Measurements from ENCODE around the gene CENPA. TPM values are rescaled to one million over a fixed set of nuclear protein-coding genes. Genes with fewer than 3 reads are reported as not detected.

CENPA gene
- total and polyA plus RNA-seq, 12 donors = 0.20 to 4.5 (median 0.83) TPM; not detected in 4

DNA sequence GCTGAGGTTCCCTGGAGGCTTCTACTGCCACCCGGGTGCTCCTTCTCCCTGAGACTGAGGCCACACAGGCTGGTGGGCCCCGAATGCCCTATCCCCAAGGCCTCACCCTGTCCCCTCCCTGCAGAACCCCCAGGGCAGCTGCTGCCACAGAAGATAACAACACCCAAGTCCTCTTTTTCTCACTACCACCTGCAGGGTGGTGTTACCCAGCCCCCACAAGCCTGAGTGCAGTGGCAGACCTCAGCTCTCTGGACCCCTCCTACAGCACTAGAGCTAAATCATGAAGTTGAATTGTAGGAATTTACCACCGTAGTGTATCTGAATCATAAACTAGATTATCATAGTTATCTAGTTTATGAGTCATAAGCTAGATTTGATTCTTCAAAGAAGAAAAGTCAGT, 7.3 kb upstream of the CENPA start:
- 41 to 68% (median 66%) methylated on average over 1 to 3 of the region's 3 CpGs for WGBS, 4 donors
- H3K4me3 ChIP-seq = no peak overlapping the region
- peak in 1 of 7 donors; percentile 10 for DNase-seq

DNA sequence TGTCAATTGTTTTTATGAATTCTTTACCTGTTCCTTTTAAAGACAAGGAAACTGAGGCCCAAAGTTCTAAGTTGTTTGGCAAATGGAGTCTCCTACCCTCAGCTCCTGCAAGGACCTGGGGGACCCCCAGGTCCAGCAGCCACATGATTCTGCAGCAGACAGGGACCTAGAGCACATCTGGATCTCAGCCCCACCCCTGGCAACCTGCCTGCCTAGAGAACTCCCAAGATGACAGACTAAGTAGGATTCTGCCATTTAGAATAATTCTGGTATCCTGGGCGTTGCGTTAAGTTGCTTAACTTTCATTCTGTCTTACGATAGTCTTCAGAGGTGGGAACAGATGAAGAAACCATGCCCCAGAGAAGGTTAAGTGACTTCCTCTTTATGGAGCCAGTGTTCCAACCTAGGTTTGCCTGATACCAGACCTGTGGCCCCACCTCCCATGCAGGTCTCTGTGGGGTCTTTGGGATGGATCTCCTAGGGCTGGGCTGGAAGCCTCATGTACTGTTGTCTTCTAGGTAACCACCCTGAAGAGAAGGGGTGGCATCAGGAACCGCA, 5.6 kb upstream of the CENPA start:
- H3K4me3 ChIP-seq = no peak overlapping the region
- no peaks in the 10 kb centered on the region for H3K27me3 ChIP-seq
- 85 to 100% (median 88%) methylated on average over 4 of the region's 4 CpGs for WGBS, 4 donors
- no peaks in the 10 kb centered on the region for H3K9me3 ChIP-seq (replicated peaks in 1 of 3)
- intact Hi-C loops (cut with DNase I) = no loop called here
- H3K27ac ChIP-seq = no peak overlapping the region
- peak in 1 of 7 donors; percentile 12 for DNase-seq
- peaks cover 0 to 55% of the 10 kb centered on the region in 2 donors for H3K36me3 ChIP-seq (replicated peaks in 1 of 2)
- H3K4me1 ChIP-seq (replicated peaks in 1 of 2) = peaks cover 0 to 4% of the 10 kb centered on the region in 2 donors
- TF ChIP-seq, protein P1, sequence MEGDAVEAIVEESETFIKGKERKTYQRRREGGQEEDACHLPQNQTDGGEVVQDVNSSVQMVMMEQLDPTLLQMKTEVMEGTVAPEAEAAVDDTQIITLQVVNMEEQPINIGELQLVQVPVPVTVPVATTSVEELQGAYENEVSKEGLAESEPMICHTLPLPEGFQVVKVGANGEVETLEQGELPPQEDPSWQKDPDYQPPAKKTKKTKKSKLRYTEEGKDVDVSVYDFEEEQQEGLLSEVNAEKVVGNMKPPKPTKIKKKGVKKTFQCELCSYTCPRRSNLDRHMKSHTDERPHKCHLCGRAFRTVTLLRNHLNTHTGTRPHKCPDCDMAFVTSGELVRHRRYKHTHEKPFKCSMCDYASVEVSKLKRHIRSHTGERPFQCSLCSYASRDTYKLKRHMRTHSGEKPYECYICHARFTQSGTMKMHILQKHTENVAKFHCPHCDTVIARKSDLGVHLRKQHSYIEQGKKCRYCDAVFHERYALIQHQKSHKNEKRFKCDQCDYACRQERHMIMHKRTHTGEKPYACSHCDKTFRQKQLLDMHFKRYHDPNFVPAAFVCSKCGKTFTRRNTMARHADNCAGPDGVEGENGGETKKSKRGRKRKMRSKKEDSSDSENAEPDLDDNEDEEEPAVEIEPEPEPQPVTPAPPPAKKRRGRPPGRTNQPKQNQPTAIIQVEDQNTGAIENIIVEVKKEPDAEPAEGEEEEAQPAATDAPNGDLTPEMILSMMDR (IDR thresholded peaks at IDR 0.05) = no peak

More for the DNA sequence above, 7.3 kb upstream of the CENPA start:
- Histone ChIP-seq H3K9me3 (replicated peaks in 1 of 3) (no peaks in the 10 kb centered on the region), H3K36me3 (replicated peaks in 1 of 2) (peaks cover 0 to 71% of the 10 kb centered on the region in 2 donors), H3K27me3 (no peaks in the 10 kb centered on the region), H3K4me1 (replicated peaks in 1 of 2) (peaks cover 0 to under 1% of the 10 kb centered on the region in 2 donors), H3K27ac (peak overlapping the region in 2 of 5 donors; percentile 17)
- no peak for TF ChIP-seq POLR2A (IDR thresholded peaks at IDR 0.05)
- TF ChIP-seq, protein P1 (IDR thresholded peaks at IDR 0.05) = no peak
- intact Hi-C loops (cut with DNase I) = no loop called here

DNA sequence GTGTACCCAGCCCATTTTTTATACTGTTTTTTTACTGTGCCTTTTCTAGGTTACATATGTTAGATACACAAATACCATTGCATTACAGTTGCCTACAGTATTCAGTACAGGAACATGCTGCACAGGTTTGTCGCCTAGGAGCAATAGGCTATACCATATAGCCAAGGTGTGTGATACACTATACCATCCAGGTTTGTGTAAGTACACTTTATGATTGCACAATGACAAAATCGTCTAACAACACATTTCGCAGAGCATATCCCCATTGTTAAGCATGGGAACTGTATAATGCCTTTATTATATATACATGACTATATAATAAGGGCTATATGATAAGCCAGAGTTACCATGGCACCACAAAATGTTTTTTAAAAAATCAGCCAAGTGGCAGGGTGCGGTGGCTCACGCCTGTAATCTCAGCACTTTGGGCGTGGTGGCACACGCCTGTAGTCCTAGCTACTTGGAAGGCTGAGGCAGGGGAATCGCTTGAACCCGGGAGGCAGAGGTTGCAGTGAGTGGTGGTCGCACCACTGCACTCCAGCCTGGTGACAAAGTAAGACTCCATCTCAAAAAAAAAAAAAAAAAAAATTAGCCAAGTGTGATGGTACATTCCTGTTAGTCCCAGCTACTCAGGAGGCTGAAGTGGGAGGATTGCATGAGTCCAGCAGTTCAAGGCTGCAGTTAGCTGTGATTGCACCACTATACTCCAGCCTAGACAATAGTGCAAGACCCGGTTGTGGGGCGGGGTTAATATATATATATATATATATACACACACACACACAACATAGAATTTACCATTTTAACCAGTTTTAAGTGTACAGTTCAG, 2.8 kb upstream of the CENPA start:
- intact Hi-C loops (cut with DNase I) = no loop called here
- no peak for DNase-seq

More for the DNA sequence above, 2.8 kb upstream of the CENPA start:
- no peak overlapping the region for H3K4me3 ChIP-seq
- peaks cover 7 to 16% of the 10 kb centered on the region in 2 donors for H3K4me1 ChIP-seq (replicated peaks in 1 of 2)
- H3K27me3 ChIP-seq = no peaks in the 10 kb centered on the region
- peaks cover 0 to 27% of the 10 kb centered on the region in 2 donors for H3K36me3 ChIP-seq (replicated peaks in 1 of 2)
- TF ChIP-seq, protein P1 (IDR thresholded peaks at IDR 0.05) = no peak
- no peak for TF ChIP-seq POLR2A (IDR thresholded peaks at IDR 0.05)
- no peak overlapping the region for H3K27ac ChIP-seq
- H3K9me3 ChIP-seq (replicated peaks in 1 of 3) = no peaks in the 10 kb centered on the region
- 85 to 89% (median 87%) methylated on average over 12 of the region's 12 CpGs for WGBS, 4 donors
